Measurements from ENCODE around the gene TRRAP.

GRCh38 chr7:98988641-98989040 lies 110.3 kb downstream of the TRRAP start:
- TF ChIP-seq POLR2A (IDR thresholded peaks at IDR 0.05; ENCODE audit: low read length) (no peak), GATA1 (IDR thresholded peaks at IDR 0.05; ENCODE audit: low read depth, low read length) (no peak)

Measured in erythroblast (primary cell).